GM12873 (cell line): ENCODE measurements around the gene FGF11.

Experiments
- CTCF ChIP-seq: IDR thresholded peaks from 2 replicates; pipeline ENCODE4 v1.5.1; 2012; ENCODE audit warnings: low read depth, mild to moderate bottlenecking, moderate library complexity, low read length, control low read depth; ENCODE audit not compliant: insufficient read depth; ENCODE audit errors: missing control alignments

FGF11 gene

GRCh38 chr17:7427549-7427948, 11.8 kb upstream of the FGF11 start:
- TF ChIP-seq CTCF: no peak

GRCh38 chr17:7428557-7428956, 10.8 kb upstream of the FGF11 start, which contains the start of gene SPEM3:
Gene SPEM3, plus strand, starts transcription at chr17:7428857. Its CDS starts 46 bp downstream, at chr17:7428903.
- TF ChIP-seq CTCF: no peak

- no peak for TF ChIP-seq CTCF
Observed at GRCh38 chr17:7429722-7430121, 9.6 kb upstream of the FGF11 start.

DNA sequence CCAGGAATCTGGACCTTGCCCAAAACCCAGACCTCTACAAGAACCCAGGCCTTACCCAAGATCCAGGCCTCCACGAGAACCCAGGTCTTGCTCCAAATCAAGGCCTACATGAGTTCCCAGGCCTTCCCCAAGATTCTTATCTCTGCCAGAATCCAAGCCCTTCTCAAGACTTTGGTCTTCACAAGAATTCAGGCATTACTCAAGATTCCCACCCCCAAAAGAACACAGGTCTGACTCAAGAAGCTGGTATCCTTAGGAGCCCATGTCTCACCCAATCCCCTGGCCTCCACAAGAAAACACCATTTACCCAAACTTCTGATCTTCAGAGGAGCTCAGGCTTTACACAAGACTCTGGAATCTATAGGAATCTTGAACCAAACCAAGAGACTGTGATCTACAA, 8.1 kb upstream of the FGF11 start:
- TF ChIP-seq CTCF: no peak

GRCh38 chr17:7432296-7432695, 7.0 kb upstream of the FGF11 start:
- TF ChIP-seq CTCF: no peak

DNA sequence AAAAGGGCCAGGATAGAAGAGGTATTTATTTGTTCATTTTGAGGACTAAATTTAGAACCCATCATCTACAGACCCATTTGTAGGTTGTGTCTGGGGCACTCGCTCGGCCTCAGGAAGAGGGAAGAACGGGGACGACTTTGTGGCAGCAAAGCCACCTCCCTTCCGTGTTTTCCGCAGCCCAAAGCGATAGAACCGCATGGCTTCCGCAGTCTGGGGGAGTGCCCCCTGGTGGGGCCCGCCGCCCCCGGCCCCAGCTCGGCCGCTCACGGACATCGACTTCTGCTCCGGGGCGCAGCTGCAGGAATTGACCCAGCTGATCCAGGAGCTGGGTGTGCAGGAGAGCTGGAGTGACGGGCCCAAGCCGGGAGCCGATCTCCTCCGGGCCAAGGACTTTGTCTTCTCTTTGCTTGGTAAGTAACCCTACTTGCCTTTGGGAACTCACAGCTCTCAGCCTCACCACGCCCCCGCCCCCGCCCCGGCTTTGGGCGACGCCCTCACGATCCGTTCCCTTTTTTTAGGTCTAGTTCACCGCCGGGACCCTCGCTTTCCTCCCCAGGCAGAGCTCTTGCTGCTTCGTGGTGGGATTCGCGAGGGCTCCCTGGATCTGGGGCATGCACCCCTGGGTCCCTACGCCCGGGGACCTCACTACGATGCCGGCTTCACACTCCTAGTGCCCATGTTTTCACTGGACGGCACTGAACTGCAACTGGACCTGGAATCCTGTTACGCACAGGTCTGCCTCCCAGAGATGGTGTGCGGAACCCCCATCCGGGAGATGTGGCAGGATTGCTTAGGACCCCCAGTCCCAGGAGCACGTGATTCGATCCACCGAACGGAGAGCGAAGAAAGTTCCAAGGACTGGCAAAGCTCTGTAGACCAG, 3.4 kb upstream of the FGF11 start:
- TF ChIP-seq CTCF: peak; percentile 52

- peak; percentile 73 for TF ChIP-seq CTCF
Observed at GRCh38 chr17:7436556-7437368, 2.5 kb upstream of the FGF11 start.
